ENCODE data around the gene MAD1L1. TPM values are rescaled to one million over a fixed set of nuclear protein-coding genes. Genes with fewer than 3 reads are reported as not detected.

The MAD1L1 gene
- total and polyA plus RNA-seq, 2 of the 4 experiments (the other 2 are of a cell fraction), result 29.0 to 40.9 TPM

GRCh38 chr7:1829111-1829510 lies 403.6 kb downstream of the MAD1L1 start:
- Histone ChIP-seq H3K4me1 (ENCODE audit: control insufficient read depth, insufficient read depth, low read length) (no peaks in the 10 kb centered on the region), H2BK20ac (ENCODE audit: low read depth, low read length) (no peak overlapping the region), H4K20me1 (ENCODE audit: insufficient read depth, low read length) (no peaks in the 10 kb centered on the region), H4K8ac (ENCODE audit: low read depth in 2 of 2, low read length in 2 of 2) (no peak overlapping the region), H2BK5ac (ENCODE audit: low read depth, low read length, poor library complexity, severe bottlenecking) (no peak overlapping the region), H3K27me3 (ENCODE audit: control insufficient read depth, insufficient read depth, low read length) (no peaks in the 10 kb centered on the region), H3K56ac (ENCODE audit: extremely low read depth, insufficient read depth, low read length) (no peak overlapping the region), H3K9me3 (ENCODE audit: control insufficient read depth, insufficient read depth, low read length) (peaks cover 2% of the 10 kb centered on the region; the same call in 1 of the 2 replicates), H3K27ac (ENCODE audit: insufficient read depth, low read length) (no peak overlapping the region), H4K91ac (ENCODE audit: insufficient read depth, low read depth, low read length) (no peak overlapping the region), H3K9me1 (ENCODE audit: insufficient read depth, low read length) (no peaks in the 10 kb centered on the region), H2AK5ac (ENCODE audit: low read depth, low read length) (no peak overlapping the region), H4K5ac (ENCODE audit: low read depth, low read length) (no peak overlapping the region), H2BK15ac (ENCODE audit: low read depth, low read length) (no peak overlapping the region), H3K4me2 (ENCODE audit: low read depth, low read length) (no peak overlapping the region), H3K23ac (ENCODE audit: low read depth, low read length) (no peak overlapping the region), H2AK9ac (replicated peaks; ENCODE audit: low read depth, low read length, poor library complexity) (no peak overlapping the region), H3K9ac (ENCODE audit: low read depth, low read length) (no peak overlapping the region), H3K79me1 (ENCODE audit: low read depth in 1 of 2, low read length in 2 of 2) (no peaks in the 10 kb centered on the region), H3K4me3 (ENCODE audit: insufficient read depth, low read depth, low read length) (no peak overlapping the region), H3K18ac (ENCODE audit: low read depth, low read length) (no peak overlapping the region), H2AFZ (replicated peaks; ENCODE audit: low read length, poor library complexity) (no peak overlapping the region), H2BK120ac (ENCODE audit: low read depth, low read length) (no peak overlapping the region), H3K36me3 (ENCODE audit: control insufficient read depth, insufficient read depth, low read length) (no peaks in the 10 kb centered on the region), H3K4ac (ENCODE audit: low read depth, low read length) (no peak overlapping the region), H3K14ac (replicated peaks; ENCODE audit: low read depth, low read length) (no peak overlapping the region)
- no peak for ATAC-seq (ENCODE audit: low read depth)
- BruUV-seq (replicated peaks), result no TSS peak
- dilution Hi-C loops (cut with HindIII; ENCODE audit: low sequenced_read_pairs, unreplicated experiment) (no loop called here), intact Hi-C loops (cut with micrococcal nuclease) (no loop called here), in situ Hi-C loops (cut with MboI; ENCODE audit: low sequenced_read_pairs) (no loop called here)
- no peak for TF ChIP-seq RAD21 (IDR thresholded peaks at IDR 0.05; ENCODE audit: low read length)
- no peak for TF ChIP-seq MXI1 (IDR thresholded peaks at IDR 0.05; ENCODE audit: borderline replicate concordance, low read depth, low read length)
- TF ChIP-seq NFE2L2 (IDR thresholded peaks at IDR 0.05; ENCODE audit: low read depth, low read length), result no peak
- TF ChIP-seq CEBPB (IDR thresholded peaks at IDR 0.05; ENCODE audit: low read depth, low read length), result no peak
- TF ChIP-seq BHLHE40 (IDR thresholded peaks at IDR 0.05; ENCODE audit: low read depth, low read length), result no peak
- no peak for TF ChIP-seq MAFK (IDR thresholded peaks at IDR 0.05; ENCODE audit: low read depth, low read length)
- TF ChIP-seq SMC3 (IDR thresholded peaks at IDR 0.05; ENCODE audit: low read depth, low read length), result no peak
- TF ChIP-seq, protein P1, sequence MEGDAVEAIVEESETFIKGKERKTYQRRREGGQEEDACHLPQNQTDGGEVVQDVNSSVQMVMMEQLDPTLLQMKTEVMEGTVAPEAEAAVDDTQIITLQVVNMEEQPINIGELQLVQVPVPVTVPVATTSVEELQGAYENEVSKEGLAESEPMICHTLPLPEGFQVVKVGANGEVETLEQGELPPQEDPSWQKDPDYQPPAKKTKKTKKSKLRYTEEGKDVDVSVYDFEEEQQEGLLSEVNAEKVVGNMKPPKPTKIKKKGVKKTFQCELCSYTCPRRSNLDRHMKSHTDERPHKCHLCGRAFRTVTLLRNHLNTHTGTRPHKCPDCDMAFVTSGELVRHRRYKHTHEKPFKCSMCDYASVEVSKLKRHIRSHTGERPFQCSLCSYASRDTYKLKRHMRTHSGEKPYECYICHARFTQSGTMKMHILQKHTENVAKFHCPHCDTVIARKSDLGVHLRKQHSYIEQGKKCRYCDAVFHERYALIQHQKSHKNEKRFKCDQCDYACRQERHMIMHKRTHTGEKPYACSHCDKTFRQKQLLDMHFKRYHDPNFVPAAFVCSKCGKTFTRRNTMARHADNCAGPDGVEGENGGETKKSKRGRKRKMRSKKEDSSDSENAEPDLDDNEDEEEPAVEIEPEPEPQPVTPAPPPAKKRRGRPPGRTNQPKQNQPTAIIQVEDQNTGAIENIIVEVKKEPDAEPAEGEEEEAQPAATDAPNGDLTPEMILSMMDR (conservative IDR thresholded peaks at IDR 0.05; ENCODE audit: low read depth, low read length), result no peak
- TF ChIP-seq USF2 (IDR thresholded peaks at IDR 0.05; ENCODE audit: low read depth, low read length), result no peak
- no peak for TF ChIP-seq FOS (IDR thresholded peaks at IDR 0.05; ENCODE audit: low read depth, low read length)
- no peak for TF ChIP-seq RFX5 (IDR thresholded peaks at IDR 0.05; ENCODE audit: low read depth, low read length)
- DNase-seq, result no peak
- CTCF ChIA-PET, result no interaction called here
- 97% methylated on average over 17 of the region's 22 CpGs; no CpG with 5 or more reads in 1 of the 2 experiments for WGBS, 2 experiments (ENCODE audit: extremely low coverage in 2 of 2, insufficient read length in 1 of 2)
- POLR2A ChIA-PET (ENCODE audit: unreplicated experiment), result no interaction called here
